Neuronal stem cell (in vitro differentiated cells): ENCODE measurements around the gene ZBED1.

Experiments used
- DNase-seq: peaks from one replicate; pipeline ENCODE4 v3.0.0-alpha.2; 2013; ENCODE audit warnings: low spot score
- H2AFZ ChIP-seq: one replicate; pipeline ENCODE4 v1.6.1; 2013; ENCODE audit warnings: mild to moderate bottlenecking, low read length, inconsistent platforms
- H2AK5ac ChIP-seq: 2 replicates; pipeline ENCODE4 v1.6.1; 2013; ENCODE audit warnings: low read depth, mild to moderate bottlenecking, inconsistent platforms, low read length, moderate library complexity, mixed read lengths
- H2BK120ac ChIP-seq: 2 replicates; pipeline ENCODE4 v1.6.1; 2013; ENCODE audit warnings: low read depth, mild to moderate bottlenecking, inconsistent platforms, low read length, moderate library complexity, mixed read lengths
- H2BK12ac ChIP-seq: one replicate; pipeline ENCODE4 v1.6.1; 2013; ENCODE audit warnings: low read length, inconsistent platforms
- H2BK15ac ChIP-seq: 2 replicates; pipeline ENCODE4 v1.6.1; 2013; ENCODE audit warnings: mild to moderate bottlenecking, low read length, inconsistent platforms, mixed read lengths
- H2BK5ac ChIP-seq: one replicate; pipeline ENCODE4 v1.6.1; 2013; ENCODE audit warnings: inconsistent platforms, mild to moderate bottlenecking, low read length, moderate library complexity
- H3K14ac ChIP-seq: one replicate; pipeline ENCODE4 v1.6.1; 2013; ENCODE audit warnings: low read length, inconsistent platforms
- H3K18ac ChIP-seq: 2 replicates; pipeline ENCODE4 v1.6.1; 2013; ENCODE audit warnings: low read length, inconsistent platforms
- H3K23ac ChIP-seq: 2 replicates; pipeline ENCODE4 v1.6.1; 2013; ENCODE audit warnings: low read depth, mild to moderate bottlenecking, mixed read lengths, low read length, inconsistent platforms; ENCODE audit not compliant: poor library complexity
- H3K27ac ChIP-seq: replicated peaks from 3 replicates; pipeline ENCODE4 v1.5.1; 2013; ENCODE audit warnings: low read length, inconsistent platforms
- H3K27me3 ChIP-seq, 3 experiments: 2 replicates each; pipeline ENCODE4 v1.6.1; 2013; ENCODE audit warnings: low read length in 3 of 3, mild to moderate bottlenecking in 2 of 3, inconsistent platforms in 1 of 3, low read depth in 1 of 3, mixed read lengths in 1 of 3, moderate library complexity in 1 of 3; ENCODE audit not compliant: control insufficient read depth in 3 of 3, insufficient read depth in 3 of 3
- H3K36me3 ChIP-seq, 2 donors: replicated peaks in 1 of 2; 2 replicates each; pipeline ENCODE4 v1.6.1; 2013; ENCODE audit warnings: low read length in 2 of 2; ENCODE audit not compliant: control insufficient read depth in 2 of 2, insufficient read depth in 2 of 2
- H3K4ac ChIP-seq: 2 replicates; pipeline ENCODE4 v1.6.1; 2013; ENCODE audit warnings: inconsistent platforms, mild to moderate bottlenecking, low read length, moderate library complexity
- H3K4me1 ChIP-seq, 2 donors: 1 replicate in 1 of 2; 2 replicates in 1 of 2; pipeline ENCODE4 v1.6.1; 2013; ENCODE audit warnings: low read length in 2 of 2, low read depth in 1 of 2; ENCODE audit not compliant: control insufficient read depth in 2 of 2, insufficient read depth in 1 of 2
- H3K4me2 ChIP-seq: one replicate; pipeline ENCODE4 v1.6.1; 2013; ENCODE audit warnings: mild to moderate bottlenecking, low read length, inconsistent platforms; ENCODE audit not compliant: insufficient read depth, poor library complexity, severe bottlenecking
- H3K4me3 ChIP-seq, 2 donors: 2 replicates each; pipeline ENCODE4 v1.5.1; 2013; ENCODE audit warnings: low read length in 2 of 2, mild to moderate bottlenecking in 2 of 2, inconsistent platforms in 1 of 2, moderate library complexity in 1 of 2
- H3K79me1 ChIP-seq: one replicate; pipeline ENCODE4 v1.6.1; 2013; ENCODE audit warnings: low read depth, mild to moderate bottlenecking, inconsistent platforms, low read length, moderate library complexity
- H3K9ac ChIP-seq: one replicate; pipeline ENCODE4 v1.6.1; 2013; ENCODE audit warnings: mild to moderate bottlenecking, low read depth, low read length, inconsistent platforms; ENCODE audit not compliant: poor library complexity
- H3K9me3 ChIP-seq, 2 donors: replicated peaks in 1 of 2; 2 replicates each; pipeline versions ENCODE3 to v1.6.1; 2013; ENCODE audit warnings: low read length in 2 of 2, mild to moderate bottlenecking in 2 of 2, inconsistent platforms in 1 of 2, low read depth in 1 of 2, mixed read lengths in 1 of 2, moderate library complexity in 1 of 2; ENCODE audit not compliant: control insufficient read depth in 2 of 2, insufficient read depth in 1 of 2
- H4K8ac ChIP-seq: one replicate; pipeline ENCODE4 v1.6.1; 2013; ENCODE audit warnings: low read depth, mild to moderate bottlenecking, inconsistent platforms, low read length, moderate library complexity
- H4K91ac ChIP-seq: one replicate; pipeline ENCODE4 v1.6.1; 2013; ENCODE audit warnings: low read length, low read depth, mild to moderate bottlenecking, inconsistent platforms; ENCODE audit not compliant: poor library complexity
- WGBS, 2 donors: extraction: QIAGEN DNeasy Blood & Tissue Kit; methylation state at CpG; one replicate each; pipeline ENCODE4 v1.1.7; 2013; ENCODE audit warnings: missing lambda C conversion rate in 2 of 2, mixed read lengths in 1 of 2; ENCODE audit not compliant: insufficient read length in 2 of 2, insufficient replicate concordance in 1 of 2; ENCODE audit errors: extremely low coverage in 2 of 2; 5-methylcytosine and 5-hydroxymethylcytosine counted together

The ZBED1 gene

DNA sequence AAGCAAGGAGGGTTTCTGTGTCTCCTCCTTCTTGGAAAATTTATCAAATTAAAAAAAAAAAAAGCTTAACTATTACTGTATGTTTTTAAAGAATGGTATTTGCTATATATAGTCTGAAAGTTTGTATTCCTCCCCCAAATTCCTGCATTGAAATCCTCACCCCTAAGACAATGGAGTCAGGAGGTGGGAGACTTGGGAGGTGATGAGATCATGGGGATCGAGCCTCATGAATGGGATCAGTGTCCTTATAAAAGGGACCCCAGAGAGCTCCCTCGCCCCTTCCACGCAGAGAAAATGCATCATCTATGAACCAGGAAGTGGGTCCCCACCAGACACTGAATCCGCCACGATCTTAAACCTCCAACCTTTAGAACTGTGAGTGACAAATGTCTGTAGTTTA, 50.1 kb downstream of the ZBED1 start:
- no peak overlapping the region for H3K4ac ChIP-seq
- peak overlapping the region; percentile 1 for H3K27ac ChIP-seq
- no peak overlapping the region for H4K8ac ChIP-seq
- H3K14ac ChIP-seq = no peak overlapping the region
- peaks cover 3 to 11% of the 10 kb centered on the region in 2 donors for H3K4me1 ChIP-seq
- no peak overlapping the region for H3K9ac ChIP-seq
- WGBS, 2 donors = no CpG with 5 or more reads among the region's 5 CpGs
- H4K91ac ChIP-seq = no peak overlapping the region
- H3K18ac ChIP-seq = no peak overlapping the region
- no peak overlapping the region for H2AFZ ChIP-seq
- H3K4me3 ChIP-seq = no peak overlapping the region
- peaks cover 0 to 5% of the 10 kb centered on the region in 2 donors for H3K36me3 ChIP-seq
- no peak overlapping the region for H2BK5ac ChIP-seq
- no peaks in the 10 kb centered on the region for H3K27me3 ChIP-seq
- no peak overlapping the region for H3K4me2 ChIP-seq
- no peak overlapping the region for H2AK5ac ChIP-seq
- no peak overlapping the region for H2BK15ac ChIP-seq
- H3K23ac ChIP-seq = no peak overlapping the region
- H3K9me3 ChIP-seq = peaks cover 12 to 25% of the 10 kb centered on the region in 2 donors
- H3K79me1 ChIP-seq = peaks cover 9% of the 10 kb centered on the region
- DNase-seq = no peak
- no peak overlapping the region for H2BK120ac ChIP-seq
- H2BK12ac ChIP-seq = no peak overlapping the region

DNA sequence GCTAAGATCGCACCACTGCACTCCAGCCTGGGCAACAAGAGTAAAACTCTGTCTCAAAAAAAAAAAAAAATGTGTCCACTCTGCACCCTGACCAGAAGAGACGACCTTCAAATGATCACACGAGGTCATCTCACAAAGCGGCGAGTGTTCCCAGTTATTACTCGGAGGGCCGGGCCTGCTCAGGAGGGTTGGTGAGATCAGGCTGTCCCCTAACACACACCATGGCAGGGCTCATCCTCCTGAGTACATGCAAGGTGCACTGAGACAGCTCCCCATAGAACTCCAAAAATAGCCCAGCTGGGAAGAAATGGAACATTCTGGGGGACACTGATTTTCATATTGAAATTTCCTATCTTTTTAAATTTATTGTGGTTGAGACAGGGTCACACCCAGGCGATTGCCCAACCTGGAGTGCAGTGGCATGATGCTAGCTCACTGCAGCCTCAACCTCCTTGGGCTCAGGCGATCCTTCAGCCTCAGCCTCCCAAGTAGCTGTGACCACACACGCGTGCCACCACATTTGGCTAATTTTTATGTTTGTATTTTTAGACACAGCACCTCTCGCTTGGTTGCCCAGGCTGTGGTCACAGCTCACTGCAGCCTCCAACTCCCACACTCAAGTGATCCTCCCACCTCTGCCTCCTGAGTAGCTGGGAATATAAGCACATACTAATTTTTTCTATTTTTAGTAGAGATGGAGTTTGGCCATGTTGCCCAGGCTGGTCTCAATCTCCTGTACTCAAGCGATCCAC, 51.5 kb downstream of the ZBED1 start:
- Histone ChIP-seq H3K27ac (no peak overlapping the region), H2AK5ac (no peak overlapping the region), H3K4me2 (no peak overlapping the region), H2BK15ac (no peak overlapping the region), H2BK5ac (no peak overlapping the region), H3K9ac (no peak overlapping the region), H2AFZ (no peak overlapping the region), H4K91ac (no peak overlapping the region), H3K4me3 (no peak overlapping the region), H3K23ac (no peak overlapping the region), H3K14ac (no peak overlapping the region), H3K4ac (no peak overlapping the region), H3K9me3 (peaks cover 15 to 25% of the 10 kb centered on the region in 2 donors), H3K18ac (no peak overlapping the region), H3K79me1 (peaks cover 9% of the 10 kb centered on the region), H2BK12ac (no peak overlapping the region), H3K36me3 (peaks cover 0 to 5% of the 10 kb centered on the region in 2 donors), H4K8ac (no peak overlapping the region), H3K27me3 (no peaks in the 10 kb centered on the region), H2BK120ac (no peak overlapping the region), H3K4me1 (peaks cover 3 to 11% of the 10 kb centered on the region in 2 donors)
- WGBS, 2 donors = no CpG with 5 or more reads among the region's 13 CpGs
- no peak for DNase-seq

DNA sequence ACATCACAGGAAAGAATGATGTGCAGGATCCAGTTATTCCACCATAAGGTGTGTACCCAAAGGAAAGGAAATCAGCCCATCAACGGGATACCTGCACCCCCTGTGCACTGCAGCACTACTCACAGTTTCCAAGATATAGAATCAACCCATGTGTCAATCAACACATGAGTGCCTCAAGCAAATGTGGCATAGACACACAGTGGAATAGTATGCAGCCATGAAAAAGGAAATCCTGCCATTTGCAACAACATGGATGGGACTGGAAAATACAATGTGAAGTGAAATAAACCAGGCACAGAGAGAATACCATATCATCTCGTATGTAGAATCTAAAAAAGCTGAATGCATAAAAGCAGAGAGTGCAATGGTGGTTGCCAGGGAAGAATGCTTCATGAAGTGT, 53.3 kb downstream of the ZBED1 start:
- Histone ChIP-seq H2BK5ac (no peak overlapping the region), H3K4me2 (no peak overlapping the region), H3K79me1 (peaks cover 8% of the 10 kb centered on the region), H2BK12ac (no peak overlapping the region), H2BK120ac (no peak overlapping the region), H2AK5ac (no peak overlapping the region), H3K9ac (no peak overlapping the region), H3K4me1 (peaks cover 3 to 11% of the 10 kb centered on the region in 2 donors), H3K9me3 (peaks cover 15 to 21% of the 10 kb centered on the region in 2 donors), H3K4me3 (no peak overlapping the region), H3K14ac (no peak overlapping the region), H2AFZ (no peak overlapping the region), H3K36me3 (peaks cover 0 to 5% of the 10 kb centered on the region in 2 donors), H3K4ac (no peak overlapping the region), H2BK15ac (no peak overlapping the region), H4K91ac (no peak overlapping the region), H3K27me3 (no peaks in the 10 kb centered on the region), H3K23ac (no peak overlapping the region), H4K8ac (no peak overlapping the region), H3K27ac (no peak overlapping the region), H3K18ac (no peak overlapping the region)
- no CpG with 5 or more reads among the region's 2 CpGs for WGBS, 2 donors
- DNase-seq = no peak

DNA sequence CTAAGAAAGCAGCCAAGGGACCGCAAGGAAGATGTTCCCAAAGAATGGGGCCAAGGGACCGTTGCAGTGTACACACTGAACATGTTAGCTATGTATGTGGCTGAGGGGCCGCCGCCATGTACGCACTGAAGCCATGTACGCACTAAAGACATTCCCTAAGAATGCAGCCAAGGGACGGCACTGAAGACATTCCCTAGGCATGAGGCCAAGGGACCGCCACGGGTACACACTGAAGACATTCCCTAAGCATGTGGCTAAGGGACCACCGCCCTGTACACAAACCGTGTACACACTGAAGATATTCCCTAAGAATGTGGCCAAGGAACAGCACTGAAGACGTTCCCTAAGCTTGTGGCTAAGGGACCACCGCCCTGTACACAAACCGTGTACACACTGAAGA, 54.0 kb downstream of the ZBED1 start:
- Histone ChIP-seq H4K8ac (no peak overlapping the region), H2AK5ac (peak overlapping the region; percentile 22), H3K27ac (no peak overlapping the region), H3K4ac (no peak overlapping the region), H3K27me3 (no peaks in the 10 kb centered on the region), H3K4me2 (no peak overlapping the region), H3K14ac (no peak overlapping the region), H3K79me1 (peaks cover 6% of the 10 kb centered on the region), H3K23ac (no peak overlapping the region), H3K36me3 (peaks cover 0 to 5% of the 10 kb centered on the region in 2 donors), H2BK15ac (no peak overlapping the region), H3K9ac (no peak overlapping the region), H3K18ac (no peak overlapping the region), H3K4me3 (no peak overlapping the region), H3K9me3 (peaks cover 15 to 21% of the 10 kb centered on the region in 2 donors), H2BK120ac (no peak overlapping the region), H4K91ac (no peak overlapping the region), H2BK12ac (no peak overlapping the region), H2AFZ (no peak overlapping the region), H2BK5ac (no peak overlapping the region), H3K4me1 (peaks cover under 1 to 11% of the 10 kb centered on the region in 2 donors)
- whole genome bisulfite sequencing, 2 donors = no CpG with 5 or more reads among the region's 14 CpGs
- no peak for DNase-seq
